ENCODE measurements around the gene NEUROD6. TPM values are rescaled to one million over a fixed set of nuclear protein-coding genes. Genes with fewer than 3 reads are reported as not detected.

NEUROD6 gene
- total and polyA plus RNA-seq, 8 donors: 0.12 to 0.17 TPM; not detected in 6

GRCh38 chr7:31323101-31323500, 17.4 kb downstream of the NEUROD6 start:
- ATAC-seq (no peak), DNase-seq (no peak)
- Histone ChIP-seq H3K4me1 (no peaks in the 10 kb centered on the region), H3K27ac (no peak overlapping the region), H3K36me3 (no peaks in the 10 kb centered on the region), H3K9me3 (no peaks in the 10 kb centered on the region), H3K4me3 (no peak overlapping the region), H3K27me3 (no peaks in the 10 kb centered on the region)
- intact Hi-C loops (cut with DNase I): no loop called here
- no peak for TF ChIP-seq CTCF (IDR thresholded peaks at IDR 0.05)

- ATAC-seq (no peak), DNase-seq (no peak)
- Histone ChIP-seq H3K9me3 (no peaks in the 10 kb centered on the region), H3K4me3 (no peak overlapping the region), H3K4me1 (no peaks in the 10 kb centered on the region), H3K36me3 (no peaks in the 10 kb centered on the region), H3K27ac (no peak overlapping the region), H3K27me3 (no peaks in the 10 kb centered on the region)
- no peak for TF ChIP-seq CTCF (IDR thresholded peaks at IDR 0.05)
- intact Hi-C loops (cut with DNase I): no loop called here
Observed at GRCh38 chr7:31320675-31321074, 19.9 kb downstream of the NEUROD6 start.

- no peaks in the 10 kb centered on the region for H3K27me3 ChIP-seq
- no peak for TF ChIP-seq CTCF (IDR thresholded peaks at IDR 0.05)
Observed at GRCh38 chr7:31318313-31318712, 22.2 kb downstream of the NEUROD6 start.

GRCh38 chr7:31316876-31317275, 23.6 kb downstream of the NEUROD6 start:
- no peak for TF ChIP-seq CTCF (IDR thresholded peaks at IDR 0.05)
- Histone ChIP-seq H3K9me3 (no peaks in the 10 kb centered on the region), H3K27me3 (no peaks in the 10 kb centered on the region), H3K4me1 (no peaks in the 10 kb centered on the region), H3K4me3 (no peak overlapping the region), H3K36me3 (no peaks in the 10 kb centered on the region), H3K27ac (no peak overlapping the region)
- intact Hi-C loops (cut with DNase I): no loop called here
- no peak for ATAC-seq
- DNase-seq: no peak

More at GRCh38 chr7:31318313-31318712, 22.2 kb downstream of the NEUROD6 start:
- H3K4me3 ChIP-seq: no peak overlapping the region
- H3K27ac ChIP-seq: no peak overlapping the region
- no peaks in the 10 kb centered on the region for H3K9me3 ChIP-seq
- intact Hi-C loops (cut with DNase I): no loop called here
- ATAC-seq: no peak
- no peak for DNase-seq
- no peaks in the 10 kb centered on the region for H3K36me3 ChIP-seq
- H3K4me1 ChIP-seq: no peaks in the 10 kb centered on the region

- intact Hi-C loops (cut with DNase I): no loop called here
Observed at GRCh38 chr7:31315758-31316157, 24.8 kb downstream of the NEUROD6 start.

More at GRCh38 chr7:31315758-31316157, 24.8 kb downstream of the NEUROD6 start:
- H3K36me3 ChIP-seq: no peaks in the 10 kb centered on the region
- H3K4me1 ChIP-seq: no peaks in the 10 kb centered on the region
- ATAC-seq (no peak), DNase-seq (no peak)
- H3K27me3 ChIP-seq: no peaks in the 10 kb centered on the region
- no peak for TF ChIP-seq CTCF (IDR thresholded peaks at IDR 0.05)
- H3K4me3 ChIP-seq: no peak overlapping the region
- no peaks in the 10 kb centered on the region for H3K9me3 ChIP-seq
- H3K27ac ChIP-seq: no peak overlapping the region
